SW 1271 (cell line): ENCODE data around the gene CYTH4.

ENCODE experiments used
- DNase-seq, 2 experiments: peaks; one replicate each; lab custom pipeline; 2025; lab: John Stamatoyannopoulos, UW

The CYTH4 gene

GRCh38 chr22:37270928-37271650 lies 11.2 kb upstream of the CYTH4 start:
- DNase-seq, result no peak

GRCh38 chr22:37273126-37273845 lies 9.0 kb upstream of the CYTH4 start:
- no peak for DNase-seq

- no peak for DNase-seq
Observed at GRCh38 chr22:37273846-37274225, 8.5 kb upstream of the CYTH4 start.

DNA sequence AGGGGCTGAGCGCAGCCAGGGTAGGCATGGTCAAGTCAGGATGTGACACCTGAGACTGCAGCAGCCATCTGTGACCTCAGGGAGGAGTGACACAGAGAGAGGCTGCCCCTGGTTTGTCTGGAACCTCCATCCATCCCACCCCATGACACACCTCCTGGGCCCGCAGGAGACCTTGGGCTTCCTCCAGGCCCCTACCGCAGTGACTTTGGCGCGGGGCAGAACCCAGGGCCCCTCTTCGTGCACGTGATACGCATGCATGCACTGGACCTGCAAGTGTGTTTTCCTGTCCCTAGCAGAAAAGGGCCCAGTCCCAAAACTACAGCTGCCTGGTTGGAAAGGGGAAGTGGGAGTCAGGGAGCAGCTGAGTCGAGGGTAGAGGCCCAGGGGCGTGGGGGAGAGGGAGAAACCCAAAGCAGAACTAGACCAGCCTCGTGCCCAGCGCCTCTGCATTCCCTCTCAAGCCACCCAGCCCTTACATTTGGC lies 7.9 kb upstream of the CYTH4 start:
- DNase-seq, result no peak

DNA sequence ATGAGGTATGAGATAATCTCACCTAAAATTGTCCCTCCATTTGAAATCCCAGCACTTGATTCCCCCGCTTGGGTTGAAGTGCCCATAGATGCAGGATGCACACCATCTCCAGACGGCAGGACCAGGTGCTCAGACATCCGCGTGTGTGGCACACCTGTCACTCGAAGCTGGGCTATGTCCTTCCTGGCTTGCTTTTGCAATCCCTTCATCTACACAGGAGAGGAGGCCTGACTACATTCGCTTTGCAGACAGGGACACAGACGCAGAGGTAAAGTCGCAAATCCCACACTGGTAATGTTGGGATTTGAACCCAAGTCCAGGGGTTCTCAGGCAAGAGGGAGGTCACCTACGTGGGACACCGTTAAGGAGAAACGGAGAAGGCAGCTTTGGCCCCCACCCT lies 7.2 kb upstream of the CYTH4 start:
- no peak for DNase-seq

- no peak for DNase-seq
Observed at GRCh38 chr22:37275622-37276021, 6.7 kb upstream of the CYTH4 start.

GRCh38 chr22:37276776-37277175 lies 5.5 kb upstream of the CYTH4 start:
- DNase-seq, result no peak

DNA sequence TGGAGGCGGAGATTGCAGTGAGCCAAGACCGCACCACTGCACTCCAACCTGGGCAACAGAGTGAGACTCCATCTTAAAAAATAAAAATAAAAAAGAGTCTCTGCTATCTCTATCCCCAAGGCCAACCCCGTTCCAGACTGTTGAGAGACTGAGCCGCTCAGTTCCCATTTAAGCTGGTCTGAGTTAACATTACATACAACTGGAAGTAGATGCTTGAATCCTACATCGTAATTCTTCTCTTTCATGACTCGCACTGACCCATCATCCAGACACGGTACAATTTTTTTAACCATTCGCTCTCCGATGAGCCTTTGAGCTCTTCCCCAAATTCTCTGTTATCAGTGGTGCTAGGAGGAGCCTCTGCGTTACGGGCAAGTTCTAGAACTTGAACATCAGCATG lies 4.9 kb upstream of the CYTH4 start:
- DNase-seq, result no peak

- no peak for DNase-seq
Observed at GRCh38 chr22:37278261-37278660, 4.0 kb upstream of the CYTH4 start.

DNA sequence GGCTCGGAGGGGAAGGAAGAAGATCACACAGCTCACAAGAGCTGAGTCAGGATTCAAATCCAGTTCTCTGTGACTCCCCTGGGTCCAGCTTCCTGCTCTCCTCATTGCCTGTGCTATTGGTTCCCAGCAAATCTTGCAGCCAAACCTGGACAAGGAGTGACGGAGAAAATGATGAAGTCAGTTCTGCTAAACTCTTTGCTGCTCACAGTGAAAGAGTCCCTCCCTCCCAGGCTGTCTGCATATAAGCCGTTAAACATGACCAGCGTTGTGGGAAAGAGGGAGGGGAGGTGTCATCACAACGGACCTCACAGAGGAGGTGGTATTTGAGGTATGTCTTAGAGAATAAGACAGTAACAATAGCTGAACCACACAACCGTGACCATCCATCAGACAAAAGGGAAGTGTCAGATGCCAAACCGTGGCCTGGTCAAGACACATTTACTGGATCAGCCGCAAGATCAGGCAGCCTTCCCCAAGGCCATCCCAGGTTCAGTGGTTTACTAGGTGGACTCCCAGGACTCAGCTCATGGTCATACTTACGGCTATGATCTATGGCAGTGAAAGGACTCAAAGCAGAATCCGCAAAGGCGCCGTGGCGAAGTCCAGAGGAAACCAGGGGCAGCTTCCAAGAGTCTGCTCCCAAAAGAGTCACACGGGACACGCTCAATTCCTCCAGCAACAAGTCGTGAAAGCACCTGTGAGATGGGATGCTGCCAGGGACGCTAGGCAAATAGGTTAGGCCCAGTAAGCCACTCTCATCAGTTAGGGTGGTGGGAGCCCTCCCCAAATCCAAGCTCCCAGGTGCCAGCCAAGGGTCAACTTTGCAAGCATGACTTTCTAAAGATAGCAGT lies 2.8 kb upstream of the CYTH4 start:
- DNase-seq, result no peak

GRCh38 chr22:37280718-37281117 lies 1.6 kb upstream of the CYTH4 start:
- DNase-seq, result no peak

DNA sequence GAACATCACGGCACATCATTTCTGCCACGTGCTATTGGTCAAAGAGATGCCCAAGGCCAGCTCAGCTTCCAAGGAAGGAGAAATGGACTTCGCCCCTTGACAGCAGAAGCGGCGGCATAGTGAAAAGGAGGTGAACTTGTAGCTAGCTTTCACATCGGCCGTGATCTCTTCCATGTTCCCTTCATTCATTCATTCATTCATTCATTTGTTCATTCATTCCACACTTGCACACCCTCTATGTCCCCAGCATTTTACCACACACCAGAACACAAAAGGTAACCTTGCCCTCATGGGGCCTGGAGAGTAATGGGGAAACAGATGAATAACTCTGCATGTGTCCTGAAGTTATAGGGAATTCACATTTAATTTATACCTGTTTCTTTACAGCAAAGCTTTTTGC lies 1.1 kb upstream of the CYTH4 start:
- no peak for DNase-seq

- DNase-seq, result no peak
Observed at GRCh38 chr22:37281646-37282384, 493 bp upstream of the CYTH4 start.

DNA sequence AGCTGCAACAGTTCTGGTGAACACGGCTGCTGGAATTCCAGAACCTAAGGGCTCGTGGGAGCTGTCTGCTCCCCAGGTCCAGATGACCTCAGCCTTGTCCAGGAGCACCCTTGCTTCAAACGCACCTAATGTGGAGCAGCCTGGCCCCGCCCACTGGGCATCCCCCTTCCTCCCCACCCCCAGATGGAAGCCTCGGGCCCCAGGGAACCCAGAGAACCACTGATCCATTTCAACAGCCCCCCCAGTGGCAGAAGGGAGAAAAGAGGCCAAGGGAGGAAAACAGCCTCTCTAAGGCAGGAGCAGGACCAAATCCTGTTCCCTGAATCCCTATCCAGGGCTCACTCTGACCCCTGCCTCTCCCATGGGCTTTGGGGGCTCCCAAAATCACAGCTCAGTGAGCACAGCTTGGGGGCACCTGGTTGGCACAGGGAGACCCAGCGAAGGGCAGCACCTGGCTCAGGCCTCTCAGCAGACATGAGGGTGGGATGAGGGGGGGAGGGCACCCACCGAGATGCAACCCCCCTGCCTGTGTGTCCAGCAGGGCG lies 1.2 kb downstream of the CYTH4 start:
- DNase-seq, result no peak

- no peak for DNase-seq
Observed at GRCh38 chr22:37284126-37284804, 2.0 kb downstream of the CYTH4 start.

DNA sequence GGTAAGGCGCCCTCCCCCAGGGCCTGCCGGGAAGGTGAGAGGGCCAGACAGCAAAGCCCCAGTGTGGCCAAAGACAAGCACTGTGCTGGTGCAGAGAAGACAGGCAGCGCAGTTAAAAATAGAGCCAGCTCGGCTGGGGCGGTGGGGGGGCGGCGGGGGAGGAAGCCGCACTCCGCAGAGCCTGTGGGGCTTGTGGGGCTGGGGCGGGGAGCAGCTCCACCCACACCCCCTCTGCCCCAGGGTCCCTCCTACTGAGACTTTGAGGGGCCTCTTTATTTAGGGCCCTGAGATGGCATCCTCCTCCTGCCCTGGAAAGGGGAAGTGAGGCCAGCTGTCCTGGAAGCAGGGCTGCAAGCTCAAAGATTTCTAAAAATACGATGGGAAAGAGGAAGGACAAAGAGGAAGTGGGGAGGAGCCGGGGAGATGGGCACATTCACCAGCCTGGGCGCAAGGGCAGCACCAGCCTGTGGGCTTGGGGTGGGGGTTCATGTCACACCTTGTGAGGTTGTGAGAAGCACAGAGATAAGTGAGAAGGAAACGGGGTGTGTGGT lies 2.6 kb downstream of the CYTH4 start:
- DNase-seq, result no peak

GRCh38 chr22:37285937-37286336 lies 3.6 kb downstream of the CYTH4 start:
- no peak for DNase-seq

- no peak for DNase-seq
Observed at GRCh38 chr22:37287550-37287951, 5.2 kb downstream of the CYTH4 start.

DNA sequence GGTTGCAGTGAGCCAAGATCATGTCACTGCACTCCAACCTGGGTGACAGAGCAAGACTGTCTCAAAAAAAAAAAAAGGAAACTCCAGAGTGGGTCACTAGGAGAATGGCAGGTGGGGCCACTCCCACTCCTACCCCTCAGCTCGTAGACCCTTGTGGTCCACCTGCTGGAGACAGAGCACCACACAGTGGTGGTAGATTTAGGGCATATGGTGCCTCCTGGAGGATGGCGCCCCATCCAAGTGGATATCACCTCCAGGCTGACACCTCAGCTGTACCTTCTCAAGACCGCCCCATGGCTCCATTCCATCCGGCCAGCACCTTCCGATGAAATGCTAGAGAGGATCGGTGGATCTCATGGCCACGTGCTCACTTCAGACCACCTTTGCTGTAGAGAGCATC lies 6.2 kb downstream of the CYTH4 start:
- no peak for DNase-seq

GRCh38 chr22:37289156-37289735 lies 6.9 kb downstream of the CYTH4 start:
- DNase-seq, result no peak
